Inferior parietal cortex (tissue), 1 donor: ENCODE results near the gene GPD2.
"Not testable (repeated sequence)": the region's sequence is repeated elsewhere in the genome, so short reads cannot be mapped to it uniquely, and the experiment has no call there.

Source experiments
- DNase-seq: peaks from one replicate; pipeline ENCODE4 v3.0.0-alpha.2; 2016; ENCODE audit errors: extremely low spot score

GPD2 gene

DNA sequence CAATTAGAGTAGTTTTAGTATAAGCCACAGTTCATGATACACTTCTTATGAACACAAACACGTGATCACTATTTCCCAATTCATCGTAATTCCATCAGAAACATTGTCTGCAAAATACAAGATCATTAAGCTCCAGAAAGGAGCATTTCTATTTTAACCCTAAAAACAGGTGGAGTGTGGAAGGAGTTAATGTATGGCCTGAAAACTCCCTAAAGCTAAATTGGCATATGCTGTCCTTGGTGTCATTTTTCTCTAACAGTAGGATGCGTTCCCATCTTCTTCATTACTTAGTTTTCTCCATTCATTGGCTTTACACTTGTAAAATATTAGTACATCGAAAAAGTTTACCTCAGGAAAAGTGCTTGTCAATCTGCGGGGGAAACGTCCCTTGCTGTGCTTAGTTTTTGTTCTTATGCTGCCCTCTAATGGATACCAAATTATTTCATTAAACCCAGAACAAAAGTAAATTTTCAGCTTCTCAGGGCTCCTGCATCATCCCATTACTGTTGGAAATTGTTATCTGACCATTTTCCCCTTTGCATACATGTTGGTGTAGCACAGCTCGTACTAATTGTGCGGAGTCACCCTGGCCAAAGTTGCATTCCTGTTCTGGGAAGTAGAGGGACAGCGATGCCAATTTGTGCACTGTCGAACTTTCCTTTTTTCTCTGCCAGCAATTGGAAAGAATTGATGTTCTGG lies 153.4 kb downstream of the GPD2 start:
- peak; percentile 72 for DNase-seq

DNA sequence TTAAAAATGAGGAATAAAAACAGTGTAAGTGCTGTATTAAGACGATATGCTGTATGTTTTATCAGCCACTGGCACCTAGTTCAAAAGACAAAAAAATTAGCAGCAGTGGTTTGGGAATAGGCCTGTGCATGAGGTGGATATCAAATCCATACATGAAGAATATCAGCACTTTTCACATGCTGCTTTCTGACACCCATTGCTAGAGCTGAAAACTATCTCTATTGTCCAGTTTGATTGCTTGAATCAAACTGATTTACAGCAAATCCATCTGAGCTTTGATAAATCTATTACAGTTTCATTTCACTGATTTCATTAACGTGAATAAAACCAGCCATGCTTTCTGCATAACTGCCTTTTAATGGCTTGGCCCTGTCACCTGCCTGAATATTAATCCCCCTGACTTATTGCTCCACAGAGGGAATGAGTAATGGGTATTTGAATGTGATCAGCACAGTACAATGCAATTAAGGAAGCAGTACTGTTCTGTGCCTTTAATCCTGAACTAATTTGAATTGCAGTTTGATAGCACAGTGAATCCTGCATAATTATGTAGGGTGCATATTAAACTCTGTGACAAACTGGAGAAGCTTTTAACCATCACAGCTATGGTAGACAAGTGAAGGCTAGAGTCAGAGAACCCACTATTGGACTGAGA lies 154.0 kb downstream of the GPD2 start:
- no peak for DNase-seq

DNA sequence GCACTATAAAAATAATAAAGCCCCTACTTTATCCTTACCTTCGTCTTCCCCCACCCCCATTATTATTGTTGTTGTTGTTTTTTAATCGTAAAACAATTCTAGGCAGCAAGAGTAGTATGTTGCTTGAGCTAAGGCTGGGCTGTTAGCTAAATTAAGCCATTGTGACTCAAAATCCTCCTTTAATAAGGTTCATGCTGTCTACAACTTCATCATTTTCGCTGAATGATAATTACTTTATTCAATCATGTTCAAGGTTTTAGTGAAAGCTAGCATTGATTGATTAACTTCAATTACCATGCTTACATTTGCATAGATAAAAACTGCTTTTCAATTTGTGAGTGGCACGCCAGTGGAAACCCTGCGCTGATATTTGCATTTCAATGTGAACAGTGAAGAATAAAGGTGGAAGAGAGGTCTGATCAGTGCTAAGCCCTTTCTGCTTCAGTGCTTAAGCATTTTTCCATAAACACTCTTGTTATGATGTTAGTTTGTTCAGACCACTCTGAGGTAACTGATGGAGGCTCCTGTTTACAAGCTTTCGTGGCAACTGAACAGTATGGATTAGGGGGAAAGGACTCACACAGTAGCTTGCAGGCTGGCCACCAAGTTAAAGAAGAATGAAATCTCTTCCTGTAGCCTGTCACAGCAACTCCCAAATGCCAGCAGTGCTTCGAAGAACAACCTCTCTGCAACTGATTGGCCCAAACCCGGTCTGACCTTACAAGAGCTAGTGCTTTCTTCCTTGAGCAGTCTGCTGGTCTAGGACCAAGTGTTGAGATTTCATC lies 156.8 kb downstream of the GPD2 start:
- no peak for DNase-seq

DNA sequence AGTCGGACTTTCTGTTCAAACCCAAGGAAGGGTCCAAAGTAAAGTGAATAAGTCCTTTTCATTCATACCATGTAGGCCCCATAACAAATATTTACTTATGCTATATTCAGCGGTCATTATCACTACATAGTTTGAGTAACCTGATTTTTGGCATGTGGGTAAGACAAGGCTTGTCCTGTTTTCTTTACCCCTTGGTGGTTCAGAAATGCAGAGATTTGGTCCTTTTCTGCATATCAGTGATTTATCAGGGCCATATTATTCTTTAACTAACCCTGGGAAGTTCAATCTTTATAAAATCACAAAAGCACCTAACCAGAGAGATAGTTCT lies 157.4 kb downstream of the GPD2 start:
- DNase-seq, result no peak

DNA sequence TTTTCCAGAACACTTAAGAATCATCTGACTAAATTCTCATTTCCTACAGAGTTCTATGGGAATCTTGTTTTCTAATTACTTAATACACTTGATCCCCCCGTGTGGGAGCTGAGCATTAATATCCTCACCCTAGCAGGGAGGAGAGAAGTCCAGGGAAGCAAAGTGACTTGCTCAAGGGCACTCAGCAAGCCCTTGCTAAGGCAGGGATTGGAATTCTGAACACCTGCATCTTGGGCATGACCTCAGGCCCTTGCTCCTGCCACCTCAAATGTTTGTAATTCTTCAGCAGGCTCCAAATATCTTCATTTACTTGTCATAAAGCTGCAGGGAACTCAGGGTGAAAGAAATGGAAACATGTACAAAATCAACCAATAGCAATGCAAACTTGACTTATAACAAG lies 162.4 kb downstream of the GPD2 start:
- DNase-seq, result no peak

DNA sequence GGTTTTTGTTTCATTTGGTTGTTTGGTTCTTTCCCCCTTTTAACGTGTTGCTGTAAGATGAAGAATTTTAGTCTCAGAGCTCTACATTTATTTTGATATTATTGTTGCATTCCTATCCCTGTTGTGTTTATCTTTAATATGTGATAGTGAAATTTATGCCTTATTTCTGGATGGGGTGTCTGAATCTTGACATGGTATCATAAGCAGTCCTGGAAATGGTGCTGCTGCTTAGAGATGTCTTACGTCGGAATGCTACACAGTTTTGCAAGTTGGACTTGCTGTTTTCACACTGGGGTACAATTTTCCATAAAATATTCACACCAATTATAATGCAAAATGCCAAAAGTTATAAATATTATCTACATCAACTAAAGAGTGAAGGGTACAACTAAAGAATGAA lies 164.0 kb downstream of the GPD2 start:
- DNase-seq, result no peak

DNA sequence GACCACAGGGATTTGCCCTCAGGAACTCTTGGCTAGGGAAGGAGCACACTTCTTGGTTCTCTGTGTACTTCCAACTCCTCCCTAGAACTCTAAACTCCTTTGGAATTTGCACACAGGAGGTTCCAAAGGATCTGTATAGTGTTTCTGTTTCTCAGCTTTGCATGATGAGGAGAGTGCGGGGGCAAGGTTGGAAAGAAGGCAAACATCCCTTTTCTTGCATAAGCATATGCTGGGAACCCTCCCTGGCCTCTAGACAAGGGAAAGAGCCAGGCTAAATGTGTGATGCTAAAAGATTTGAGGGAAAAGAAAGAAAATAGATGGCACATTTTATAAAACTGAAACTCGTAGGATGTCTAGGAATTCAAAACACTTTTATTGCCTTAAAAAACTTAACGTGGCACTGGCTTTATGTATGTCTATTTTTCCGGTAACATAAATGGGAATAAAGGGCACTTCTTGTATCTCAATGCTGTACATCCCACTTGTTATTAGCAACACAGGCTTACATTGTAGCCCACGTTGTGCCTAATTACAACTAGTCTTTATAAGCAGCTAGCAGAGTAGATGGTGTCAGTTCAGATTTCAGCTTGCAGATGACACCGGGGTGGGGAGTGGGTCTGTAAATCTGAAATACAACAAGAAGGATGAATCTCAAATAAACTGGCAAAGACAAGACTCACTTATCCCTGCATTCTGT lies 165.8 kb downstream of the GPD2 start:
- no peak for DNase-seq

DNA sequence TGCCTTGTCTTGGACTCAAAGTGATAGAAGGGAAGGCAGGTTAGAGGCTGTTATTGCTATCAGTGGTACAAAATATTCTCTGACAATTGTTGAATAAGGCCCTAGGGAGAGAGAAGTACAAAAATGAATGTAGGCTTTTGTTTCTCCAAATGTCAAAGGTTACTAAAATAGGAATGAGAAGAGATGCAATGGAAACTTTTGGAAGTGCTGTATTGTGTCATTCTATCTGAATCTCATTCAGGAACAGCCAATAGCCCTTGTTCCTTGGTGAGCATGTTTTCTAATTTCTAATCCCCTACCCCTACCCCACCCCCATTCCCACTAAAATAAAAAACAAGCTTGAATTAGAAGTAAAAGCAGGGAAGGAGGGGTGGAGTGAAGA lies 166.4 kb downstream of the GPD2 start:
- DNase-seq, result no peak

DNA sequence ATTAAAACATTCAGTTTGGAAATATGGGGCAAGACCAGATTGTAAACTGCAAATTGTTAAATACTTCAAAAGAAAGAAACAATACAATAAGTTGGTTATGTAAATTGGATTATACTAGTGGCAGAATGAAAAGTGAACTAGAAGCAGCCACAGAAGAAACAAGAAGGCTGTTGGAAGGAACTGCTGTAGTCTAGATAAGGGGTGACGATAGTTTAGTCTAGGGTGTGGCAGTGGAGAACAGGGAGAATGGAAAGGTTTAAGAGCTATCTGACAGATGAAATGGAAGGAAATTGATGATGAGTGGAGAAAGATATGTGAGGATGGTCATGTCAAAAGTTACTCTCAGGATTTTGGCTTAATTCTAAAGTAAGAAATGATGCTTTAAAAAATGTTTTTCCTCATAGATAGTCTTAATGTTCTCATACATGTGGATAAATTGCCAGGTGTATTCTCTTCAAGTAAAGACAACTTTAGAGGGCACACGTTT lies 179.7 kb downstream of the GPD2 start:
- DNase-seq, result no peak

DNA sequence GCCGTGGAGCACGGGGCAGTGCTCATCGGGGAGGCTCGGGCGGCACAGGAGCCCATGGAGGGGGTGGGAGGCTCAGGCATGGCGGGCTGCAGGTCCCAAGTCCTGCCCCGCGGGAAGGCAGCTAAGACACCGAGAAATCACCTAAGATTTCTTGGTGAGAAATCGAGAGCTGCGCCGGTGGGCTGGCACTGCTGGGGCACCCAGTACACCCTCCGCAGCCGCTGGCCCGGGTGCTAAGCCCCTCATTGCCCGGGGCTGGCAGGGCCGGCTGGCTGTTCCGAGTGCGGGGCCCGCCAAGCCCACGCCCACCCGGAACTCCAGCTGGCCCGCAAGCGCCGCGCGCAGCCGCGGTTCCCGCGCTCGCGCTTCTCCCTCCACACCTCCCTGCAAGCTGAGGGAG lies 181.9 kb downstream of the GPD2 start:
- not testable (repeated sequence) for DNase-seq

DNA sequence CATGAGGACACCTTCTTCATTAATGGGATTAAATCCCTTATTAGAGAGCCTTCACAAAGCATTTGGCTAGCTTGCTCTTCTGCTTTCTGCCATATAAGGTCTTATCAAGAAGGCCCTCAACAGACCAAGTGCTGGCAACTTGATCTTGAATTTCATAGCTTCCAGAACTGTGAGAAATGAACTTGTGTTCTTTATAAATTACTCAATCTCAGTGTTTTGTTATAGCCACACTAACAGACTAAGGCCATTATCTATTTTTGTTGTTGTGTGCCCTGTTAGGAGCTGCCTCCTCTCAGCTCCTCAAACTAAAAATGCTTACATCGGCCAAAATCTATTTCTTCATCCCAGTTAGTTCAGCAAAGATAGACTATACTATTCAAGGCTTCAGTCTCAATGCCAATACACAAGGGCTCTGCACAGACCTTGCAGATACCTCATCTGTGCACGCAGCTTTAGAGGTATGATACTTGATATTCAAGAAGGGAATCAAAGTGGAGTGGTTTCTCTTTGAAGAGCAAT lies 182.9 kb downstream of the GPD2 start:
- no peak for DNase-seq

DNA sequence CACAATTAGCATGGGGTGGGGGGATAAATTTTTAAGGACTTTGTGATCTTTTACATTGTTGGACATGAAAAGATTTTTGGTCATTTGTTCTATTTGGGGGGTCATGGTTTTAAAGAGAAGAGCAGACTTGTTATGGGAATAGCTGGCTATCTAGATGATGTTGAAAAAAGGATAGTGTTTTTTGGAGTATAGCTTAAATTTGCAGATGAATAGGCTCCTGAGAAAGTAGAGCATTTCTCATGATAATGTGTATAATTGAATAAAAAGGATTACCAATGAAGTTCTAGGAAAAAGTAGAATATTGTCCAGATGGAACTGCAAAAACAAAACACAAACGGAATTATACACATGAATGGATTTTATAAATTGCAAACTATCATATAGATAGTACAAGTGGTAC lies 186.3 kb downstream of the GPD2 start:
- DNase-seq, result no peak

DNA sequence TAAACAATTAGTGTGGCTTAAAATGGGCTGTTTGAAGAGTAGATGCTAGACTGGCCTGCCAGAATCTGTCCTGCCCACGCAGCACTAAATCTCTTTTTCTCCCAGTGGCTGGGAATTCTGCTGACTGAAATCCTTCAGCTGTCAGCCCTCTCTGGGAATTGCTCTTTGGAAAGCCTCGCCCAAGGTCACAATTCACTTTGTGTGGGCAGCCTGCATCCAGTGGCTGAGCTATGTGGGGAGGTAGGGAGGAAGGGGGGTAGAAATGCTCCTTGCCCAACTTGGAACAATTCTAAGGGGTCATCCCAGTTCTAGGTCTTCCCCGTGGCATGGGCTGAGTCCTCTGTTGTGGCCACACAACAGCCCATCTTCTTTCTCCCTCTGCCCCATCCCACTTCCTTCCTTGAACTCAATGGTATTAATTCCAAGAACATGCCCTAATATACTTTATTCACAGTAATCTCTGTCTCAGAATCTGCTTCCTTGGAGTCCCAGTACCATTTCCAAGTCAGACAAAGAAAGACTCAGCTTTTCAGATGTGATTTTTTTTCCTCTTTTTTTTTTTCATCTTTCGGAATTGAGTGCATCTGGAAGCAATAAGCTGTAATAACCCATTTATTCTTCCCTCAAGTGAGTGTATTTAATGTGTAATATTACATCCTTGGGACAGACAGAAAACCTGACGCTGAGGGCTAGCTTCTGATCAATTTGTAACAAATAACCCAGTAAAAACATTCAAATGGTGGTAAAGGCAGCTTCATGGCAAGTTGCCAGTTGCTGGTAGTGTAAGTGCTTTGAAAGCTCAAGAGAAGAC lies 189.4 kb downstream of the GPD2 start:
- no peak for DNase-seq

DNA sequence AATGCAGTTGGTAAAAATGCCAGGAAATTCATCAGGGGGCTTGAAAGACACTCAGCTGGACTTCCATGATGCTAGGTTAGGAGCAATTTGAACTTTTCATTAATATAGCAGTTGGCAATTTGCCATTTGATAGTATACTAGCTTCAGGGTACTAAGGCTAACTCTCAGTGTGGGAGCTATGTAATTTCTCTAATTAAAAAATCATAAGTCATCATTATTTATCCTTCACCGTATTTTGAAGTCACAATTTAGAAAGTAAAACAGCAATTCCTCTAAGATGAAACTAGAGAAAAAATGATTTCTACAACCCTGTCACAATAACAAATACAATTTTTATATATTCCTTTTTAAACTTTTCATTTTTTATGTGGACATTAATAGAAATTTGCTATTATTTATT lies 190.8 kb downstream of the GPD2 start:
- DNase-seq, result no peak

DNA sequence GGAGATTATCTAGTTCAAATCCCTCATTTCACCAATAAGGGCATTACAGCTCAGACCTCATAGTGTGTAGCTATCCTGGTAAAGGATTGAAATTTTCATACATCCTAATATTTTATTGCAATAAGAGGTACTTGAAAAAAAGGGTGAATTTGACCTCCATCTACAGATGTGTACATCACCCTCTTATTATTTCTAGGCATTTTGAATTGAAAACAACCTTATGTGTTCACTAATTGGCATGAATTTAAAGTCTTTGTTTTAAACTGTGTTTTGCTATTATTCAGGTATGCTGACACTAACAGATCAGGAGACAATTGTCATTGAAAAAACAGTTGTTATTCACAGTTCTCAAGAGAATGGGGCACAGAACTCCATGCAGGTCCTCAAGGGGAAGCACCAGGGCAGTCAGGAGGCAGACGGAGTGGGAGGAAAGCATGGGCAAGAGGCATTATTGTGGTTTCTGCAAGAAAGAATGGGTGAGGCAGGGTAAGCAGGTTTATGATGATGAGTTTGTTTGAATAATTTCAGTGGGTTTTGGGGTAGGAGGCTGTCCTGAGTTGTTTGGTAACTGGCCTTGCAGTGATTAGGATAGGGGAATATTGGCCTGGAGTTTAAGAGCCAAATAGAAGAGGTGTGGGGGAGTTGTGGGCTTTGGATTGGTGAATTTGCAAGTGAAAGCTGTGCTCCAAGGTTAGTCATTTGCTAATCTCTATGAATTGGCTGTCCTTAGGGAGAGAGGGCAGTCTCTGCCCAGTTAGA lies 194.6 kb downstream of the GPD2 start:
- no peak for DNase-seq

DNA sequence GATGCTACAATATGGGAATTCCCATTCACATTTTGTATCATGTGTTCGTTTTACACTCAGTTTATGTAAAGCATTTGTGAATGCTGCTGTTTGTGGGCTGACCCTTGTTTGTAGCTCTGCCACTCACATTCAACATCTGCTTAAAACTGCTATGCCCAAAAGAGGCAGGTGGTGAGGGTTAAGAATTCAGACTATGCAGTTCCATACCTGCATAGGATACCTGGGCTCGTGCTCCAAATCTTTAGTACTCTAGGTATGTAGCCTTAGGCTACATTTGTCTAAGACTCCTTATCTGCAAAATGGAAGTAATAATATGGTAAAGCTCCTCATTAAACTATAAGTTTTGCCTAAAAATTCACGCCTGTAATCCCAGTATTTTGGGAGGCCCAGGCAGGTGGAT lies 199.5 kb downstream of the GPD2 start:
- no peak for DNase-seq
